ENCODE results near the gene SCARF1. TPM values are rescaled to one million over a fixed set of nuclear protein-coding genes. Genes with fewer than 3 reads are reported as not detected.

The SCARF1 gene
- total RNA-seq, 1 donor from 2014 or later = 80.7 TPM

GRCh38 chr17:1601571-1601970 is 44.0 kb downstream of the SCARF1 start:
- no peak for DNase-seq (ENCODE audit: low read depth in 2 of 2)

- no peak for DNase-seq (ENCODE audit: low read depth in 2 of 2)
Measured at GRCh38 chr17:1598399-1599095, 47.0 kb downstream of the SCARF1 start.

- DNase-seq (ENCODE audit: low read depth in 2 of 2) = no peak
Measured at GRCh38 chr17:1597861-1598342, 47.6 kb downstream of the SCARF1 start.

- DNase-seq (ENCODE audit: low read depth in 2 of 2) = no peak
Measured at GRCh38 chr17:1593630-1593931, 52.0 kb downstream of the SCARF1 start.

GRCh38 chr17:1592751-1593629 is 52.5 kb downstream of the SCARF1 start:
- DNase-seq (ENCODE audit: low read depth in 2 of 2) = peak in 1 of 2 donors; percentile 32

GRCh38 chr17:1591474-1592090 is 54.0 kb downstream of the SCARF1 start:
- DNase-seq (ENCODE audit: low read depth in 2 of 2) = no peak

- DNase-seq (ENCODE audit: low read depth in 2 of 2) = no peak
Measured at GRCh38 chr17:1590747-1591473, 54.6 kb downstream of the SCARF1 start.

GRCh38 chr17:1590029-1590746 is 55.3 kb downstream of the SCARF1 start:
- peak; percentile 63 to 95 for DNase-seq (ENCODE audit: low read depth in 2 of 2)

GRCh38 chr17:1588821-1589585 is 56.5 kb downstream of the SCARF1 start:
- DNase-seq (ENCODE audit: low read depth in 2 of 2) = no peak

GRCh38 chr17:1584167-1584566 is 61.4 kb downstream of the SCARF1 start:
- no peak for DNase-seq (ENCODE audit: low read depth in 2 of 2)

Other genes with a start within 250 kb of the SCARF1 start
- gene YWHAE, start 245.5 kb downstream of the SCARF1 start, total RNA-seq = 390 and 392 TPM in 2 replicates
- gene CRK, start 189.5 kb downstream of the SCARF1 start, total RNA-seq = 104 and 115 TPM in 2 replicates
- gene MYO1C, start 153.0 kb downstream of the SCARF1 start, total RNA-seq = 171 and 184 TPM in 2 replicates
- 49.6 and 72.1 TPM in 2 replicates for gene INPP5K, start 129.1 kb downstream of the SCARF1 start, total RNA-seq
- 15.3 and 21.4 TPM in 2 replicates for gene PITPNA, start 82.9 kb downstream of the SCARF1 start, total RNA-seq
- gene SLC43A2, start 16.9 kb downstream of the SCARF1 start, total RNA-seq = 19.4 and 36.0 TPM in 2 replicates
- 10.6 and 10.9 TPM in 2 replicates for gene RILP, start 4.1 kb upstream of the SCARF1 start, total RNA-seq
- gene PRPF8, start 39.1 kb upstream of the SCARF1 start, total RNA-seq = 72.7 and 94.3 TPM in 2 replicates
- gene TLCD2, start 64.6 kb upstream of the SCARF1 start, total RNA-seq = 1.4 and 1.5 TPM in 2 replicates
- gene WDR81, start 79.0 kb upstream of the SCARF1 start, total RNA-seq = 7.8 and 11.4 TPM in 2 replicates
- gene SERPINF2, start 97.1 kb upstream of the SCARF1 start, total RNA-seq = under 0.01 TPM in 1 of 2 replicates, not detected in the other
- gene SERPINF1, start 116.3 kb upstream of the SCARF1 start, total RNA-seq = not detected in 2 replicates
- 6.8 and 12.1 TPM in 2 replicates for gene SMYD4, start 184.2 kb upstream of the SCARF1 start, total RNA-seq
- gene RPA1, start 184.3 kb upstream of the SCARF1 start, total RNA-seq = 26.6 and 31.1 TPM in 2 replicates

Data from dermis microvascular lymphatic vessel endothelial cell (primary cell).